Mucosa of stomach (tissue), 1 donor: ENCODE measurements around the gene DET1.

Experiments used
- H3K27me3 ChIP-seq: one replicate; pipeline ENCODE4 v1.7.0; 2013; ENCODE audit warnings: mild to moderate bottlenecking, low read length; ENCODE audit not compliant: control insufficient read depth, insufficient read depth
- H3K36me3 ChIP-seq: one replicate; pipeline ENCODE4 v1.7.0; 2013; ENCODE audit warnings: low read length; ENCODE audit not compliant: control insufficient read depth, insufficient read depth
- H3K4me1 ChIP-seq: one replicate; pipeline ENCODE4 v1.7.0; 2013; ENCODE audit warnings: mild to moderate bottlenecking, low read length; ENCODE audit not compliant: control insufficient read depth, insufficient read depth
- H3K4me3 ChIP-seq: one replicate; pipeline ENCODE4 v1.7.0; 2013; ENCODE audit warnings: low read length
- H3K9ac ChIP-seq: one replicate; pipeline ENCODE4 v1.7.0; 2013; ENCODE audit warnings: mild to moderate bottlenecking, low read length, moderate library complexity
- H3K9me3 ChIP-seq: one replicate; pipeline ENCODE4 v1.7.0; 2013; ENCODE audit warnings: mild to moderate bottlenecking, low read length, moderate library complexity; ENCODE audit not compliant: control insufficient read depth
- donor health status: Pancreatic carcinoma.

Gene DET1

GRCh38 chr15:88511161-88511560 lies 35.3 kb downstream of the DET1 start:
- H3K27me3 ChIP-seq, result no peaks in the 10 kb centered on the region
- no peaks in the 10 kb centered on the region for H3K9me3 ChIP-seq
- H3K9ac ChIP-seq, result no peak overlapping the region
- H3K4me1 ChIP-seq, result no peaks in the 10 kb centered on the region
- no peak overlapping the region for H3K4me3 ChIP-seq
- H3K36me3 ChIP-seq, result peaks cover 5% of the 10 kb centered on the region

GRCh38 chr15:88509964-88510363 lies 36.5 kb downstream of the DET1 start:
- Histone ChIP-seq H3K9ac (no peak overlapping the region), H3K36me3 (peaks cover 5% of the 10 kb centered on the region), H3K4me1 (no peaks in the 10 kb centered on the region), H3K4me3 (no peak overlapping the region), H3K27me3 (no peaks in the 10 kb centered on the region), H3K9me3 (no peaks in the 10 kb centered on the region)

- no peak overlapping the region for H3K9ac ChIP-seq
- H3K4me1 ChIP-seq, result no peaks in the 10 kb centered on the region
- H3K36me3 ChIP-seq, result peaks cover 5% of the 10 kb centered on the region
- no peaks in the 10 kb centered on the region for H3K9me3 ChIP-seq
- H3K27me3 ChIP-seq, result no peaks in the 10 kb centered on the region
- H3K4me3 ChIP-seq, result no peak overlapping the region
Observed at GRCh38 chr15:88509321-88509720, 37.2 kb downstream of the DET1 start.

GRCh38 chr15:88506628-88507027 lies 39.9 kb downstream of the DET1 start:
- Histone ChIP-seq H3K9me3 (no peaks in the 10 kb centered on the region), H3K4me3 (no peak overlapping the region), H3K9ac (no peak overlapping the region), H3K36me3 (no peaks in the 10 kb centered on the region), H3K27me3 (no peaks in the 10 kb centered on the region), H3K4me1 (no peaks in the 10 kb centered on the region)

- Histone ChIP-seq H3K4me3 (no peak overlapping the region), H3K36me3 (no peaks in the 10 kb centered on the region), H3K4me1 (no peaks in the 10 kb centered on the region)
Observed at GRCh38 chr15:88505721-88506120, 40.8 kb downstream of the DET1 start.

GRCh38 chr15:88504445-88504844 lies 42.0 kb downstream of the DET1 start:
- Histone ChIP-seq H3K9me3 (no peaks in the 10 kb centered on the region), H3K4me3 (no peak overlapping the region), H3K27me3 (no peaks in the 10 kb centered on the region), H3K4me1 (no peaks in the 10 kb centered on the region), H3K9ac (no peak overlapping the region), H3K36me3 (no peaks in the 10 kb centered on the region)

More at GRCh38 chr15:88505721-88506120, 40.8 kb downstream of the DET1 start:
- Histone ChIP-seq H3K9ac (no peak overlapping the region), H3K9me3 (no peaks in the 10 kb centered on the region), H3K27me3 (no peaks in the 10 kb centered on the region)

GRCh38 chr15:88498996-88499395 lies 47.5 kb downstream of the DET1 start:
- no peaks in the 10 kb centered on the region for H3K9me3 ChIP-seq
- H3K9ac ChIP-seq, result no peak overlapping the region
- H3K4me1 ChIP-seq, result no peaks in the 10 kb centered on the region
- H3K4me3 ChIP-seq, result no peak overlapping the region
- no peaks in the 10 kb centered on the region for H3K36me3 ChIP-seq
- no peaks in the 10 kb centered on the region for H3K27me3 ChIP-seq

GRCh38 chr15:88497109-88497765 lies 49.2 kb downstream of the DET1 start:
- Histone ChIP-seq H3K4me1 (no peaks in the 10 kb centered on the region), H3K27me3 (no peaks in the 10 kb centered on the region), H3K9ac (no peak overlapping the region), H3K4me3 (no peak overlapping the region), H3K9me3 (no peaks in the 10 kb centered on the region), H3K36me3 (no peaks in the 10 kb centered on the region)

- H3K27me3 ChIP-seq, result no peaks in the 10 kb centered on the region
- no peaks in the 10 kb centered on the region for H3K9me3 ChIP-seq
- H3K4me1 ChIP-seq, result no peaks in the 10 kb centered on the region
- no peak overlapping the region for H3K9ac ChIP-seq
- H3K36me3 ChIP-seq, result no peaks in the 10 kb centered on the region
- no peak overlapping the region for H3K4me3 ChIP-seq
Observed at GRCh38 chr15:88493844-88494243, 52.6 kb downstream of the DET1 start.

- no peak overlapping the region for H3K9ac ChIP-seq
- H3K9me3 ChIP-seq, result no peaks in the 10 kb centered on the region
- no peaks in the 10 kb centered on the region for H3K27me3 ChIP-seq
- no peaks in the 10 kb centered on the region for H3K4me1 ChIP-seq
- no peak overlapping the region for H3K4me3 ChIP-seq
- H3K36me3 ChIP-seq, result no peaks in the 10 kb centered on the region
Observed at GRCh38 chr15:88491158-88491557, 55.3 kb downstream of the DET1 start.

- H3K4me1 ChIP-seq, result no peaks in the 10 kb centered on the region
- H3K27me3 ChIP-seq, result no peaks in the 10 kb centered on the region
- H3K9me3 ChIP-seq, result no peaks in the 10 kb centered on the region
- H3K36me3 ChIP-seq, result no peaks in the 10 kb centered on the region
- H3K4me3 ChIP-seq, result no peak overlapping the region
- H3K9ac ChIP-seq, result no peak overlapping the region
Observed at GRCh38 chr15:88490036-88490435, 56.4 kb downstream of the DET1 start.

GRCh38 chr15:88489321-88489720 lies 57.2 kb downstream of the DET1 start:
- H3K36me3 ChIP-seq, result no peaks in the 10 kb centered on the region
- H3K9me3 ChIP-seq, result no peaks in the 10 kb centered on the region
- H3K4me3 ChIP-seq, result no peak overlapping the region
- no peaks in the 10 kb centered on the region for H3K4me1 ChIP-seq
- H3K9ac ChIP-seq, result no peak overlapping the region
- H3K27me3 ChIP-seq, result no peaks in the 10 kb centered on the region
